ENCODE data around the gene PMEL.
A peak's percentile ranks its signal among the peaks of the same experiment; 100 is the strongest.
"Not testable (repeated sequence)": the region's sequence is repeated elsewhere in the genome, so short reads cannot be mapped to it uniquely, and the experiment has no call there.

The PMEL gene

DNA sequence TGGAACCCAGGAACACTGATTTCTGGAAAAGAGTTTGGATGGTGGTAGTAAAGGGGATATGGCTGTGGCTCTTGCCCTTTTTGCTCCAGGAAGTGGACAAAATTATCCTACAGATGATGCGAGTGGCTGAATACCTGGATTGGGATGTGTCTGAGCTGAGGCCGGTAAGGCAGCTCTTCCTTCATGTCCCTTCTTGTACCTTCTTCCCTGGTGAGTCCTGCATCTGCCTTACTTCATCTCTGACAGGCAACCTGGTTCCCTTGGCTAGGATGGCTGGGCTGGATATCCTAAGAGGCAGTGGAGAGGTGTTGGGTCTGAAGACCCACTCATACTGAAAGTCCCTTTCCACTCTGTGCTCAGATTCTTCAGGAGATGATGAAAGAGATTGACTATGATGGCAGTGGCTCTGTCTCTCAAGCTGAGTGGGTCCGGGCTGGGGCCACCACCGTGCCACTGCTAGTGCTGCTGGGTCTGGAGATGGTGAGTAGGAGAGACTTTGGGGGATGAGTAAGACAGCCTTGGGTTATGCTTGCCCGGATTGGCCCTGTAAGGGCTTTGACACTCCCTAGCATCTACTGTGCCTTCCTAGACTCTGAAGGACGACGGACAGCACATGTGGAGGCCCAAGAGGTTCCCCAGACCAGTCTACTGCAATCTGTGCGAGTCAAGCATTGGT, 26.9 kb downstream of the PMEL start:
- no peak for DNase-seq

- DNase-seq, result no peak
Measured at GRCh38 chr12:55937981-55938380, 27.9 kb downstream of the PMEL start.

DNA sequence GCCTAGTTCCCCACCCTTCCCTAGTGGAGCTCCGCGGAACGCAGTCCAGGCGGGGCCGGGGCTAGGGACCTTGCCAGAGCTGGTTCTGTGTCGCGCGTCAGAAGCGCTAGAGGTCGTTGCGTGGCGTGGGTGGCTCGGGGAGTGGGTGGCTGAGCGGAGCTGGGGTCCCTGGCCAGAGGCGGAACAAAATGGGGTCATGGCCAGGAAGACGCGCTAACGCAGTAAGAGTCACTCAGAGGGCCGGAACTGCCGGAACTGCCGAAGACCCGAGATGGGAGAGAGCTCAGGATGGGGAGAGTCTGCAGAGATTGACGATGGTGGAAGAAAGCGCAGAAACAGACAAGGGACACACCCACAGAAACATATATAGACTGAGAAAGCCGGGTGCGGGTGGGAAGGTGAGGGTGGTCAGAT, 30.1 kb downstream of the PMEL start:
- DNase-seq, result no peak

DNA sequence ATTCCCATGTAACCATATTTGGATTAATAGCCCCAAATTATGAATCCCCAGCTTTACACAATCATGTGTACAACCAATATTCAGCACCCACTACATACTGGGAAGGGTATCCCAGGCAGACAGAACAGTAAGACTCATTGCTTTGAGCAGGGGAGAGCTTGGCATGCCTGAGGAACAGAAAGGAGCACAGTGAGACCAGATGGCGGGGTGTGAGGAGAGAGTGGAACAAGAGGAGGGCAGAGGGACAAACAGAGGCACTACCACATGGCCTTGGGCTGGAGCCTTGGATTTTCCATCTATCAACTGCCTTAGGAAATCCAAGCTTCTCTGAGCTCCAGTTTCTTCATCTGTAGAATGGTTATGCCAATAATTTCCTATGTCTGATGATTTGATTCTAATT, 31.1 kb downstream of the PMEL start:
- DNase-seq, result no peak

DNA sequence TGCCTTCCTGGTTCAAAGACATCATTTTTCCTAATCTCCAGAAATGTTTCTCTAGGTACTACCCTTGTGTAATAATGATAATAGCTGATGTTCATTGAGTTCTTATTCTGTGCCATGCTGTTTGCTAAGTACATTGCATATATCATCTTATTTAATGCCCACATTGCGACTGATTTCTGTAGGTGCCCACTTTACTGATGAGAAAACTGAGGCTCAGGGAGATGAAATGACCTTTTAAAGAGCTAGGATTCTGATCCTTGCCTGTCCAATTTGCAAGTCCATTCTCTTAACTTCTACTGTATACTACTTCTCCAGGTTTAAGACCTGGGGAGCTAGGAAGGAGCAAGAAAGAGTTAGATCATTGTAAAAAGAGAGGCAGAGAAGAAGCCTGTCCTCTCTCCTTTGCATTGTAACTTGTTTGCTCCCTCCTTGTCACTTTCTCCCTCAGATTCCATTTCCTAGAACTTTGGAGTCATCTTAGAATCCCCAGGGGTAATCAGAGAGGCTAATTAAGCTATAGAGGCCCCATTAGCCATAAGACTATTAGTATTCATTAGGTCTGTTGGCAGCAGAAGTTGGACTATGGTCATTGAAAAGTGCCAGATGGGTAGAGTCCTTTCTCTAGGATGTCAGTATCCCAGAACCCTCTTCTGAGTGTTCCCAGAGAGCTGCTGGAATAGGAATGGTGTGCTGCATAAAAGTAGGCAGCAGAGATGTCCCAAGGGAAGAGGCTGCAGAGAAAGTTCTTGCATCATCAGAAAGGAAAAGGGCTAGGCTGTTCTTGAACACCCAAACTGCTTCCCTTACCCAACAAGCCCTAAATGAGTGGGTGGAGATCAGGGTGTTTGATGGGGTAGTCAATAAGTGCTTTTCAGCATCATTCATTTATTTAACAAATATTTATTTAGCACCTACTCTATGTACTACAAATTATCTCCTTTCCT, 31.8 kb downstream of the PMEL start:
- DNase-seq, result no peak

DNA sequence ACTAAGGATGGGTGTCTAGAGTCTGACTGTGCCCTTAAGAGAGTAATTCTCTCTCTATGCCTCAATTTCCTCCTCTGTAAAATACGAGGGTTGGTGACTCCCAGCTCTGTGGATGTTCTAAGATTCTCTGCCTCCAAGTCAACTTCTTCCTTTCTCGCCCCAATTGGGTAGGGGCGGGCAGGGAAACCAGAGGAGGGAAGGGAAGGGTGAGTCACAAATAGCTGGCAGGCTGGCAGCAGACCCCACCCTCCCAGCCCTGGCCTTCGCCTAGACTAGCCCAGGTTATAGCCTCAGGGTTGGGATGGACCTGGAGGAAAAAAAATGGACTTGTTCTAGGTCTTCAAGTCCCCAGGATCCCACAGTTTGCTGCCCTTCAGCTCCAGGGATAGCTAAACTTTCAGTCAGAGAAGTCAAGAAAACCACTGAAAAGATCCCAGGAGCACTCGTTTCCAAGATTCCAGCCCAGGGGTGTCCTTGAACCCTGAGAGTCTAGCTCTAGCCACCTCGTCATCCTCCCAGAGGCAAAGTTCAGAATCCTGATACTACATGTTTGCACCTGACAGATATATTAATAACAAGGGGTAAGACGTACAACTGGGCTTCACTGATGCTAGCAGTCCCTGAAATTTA, 32.6 kb downstream of the PMEL start:
- DNase-seq, result no peak

GRCh38 chr12:55932551-55932910, 33.3 kb downstream of the PMEL start:
- DNase-seq, result peak; percentile 69

- DNase-seq, result no peak
Measured at GRCh38 chr12:55931780-55932550, 33.9 kb downstream of the PMEL start.

- DNase-seq, result no peak
Measured at GRCh38 chr12:55931317-55931779, 34.5 kb downstream of the PMEL start.

DNA sequence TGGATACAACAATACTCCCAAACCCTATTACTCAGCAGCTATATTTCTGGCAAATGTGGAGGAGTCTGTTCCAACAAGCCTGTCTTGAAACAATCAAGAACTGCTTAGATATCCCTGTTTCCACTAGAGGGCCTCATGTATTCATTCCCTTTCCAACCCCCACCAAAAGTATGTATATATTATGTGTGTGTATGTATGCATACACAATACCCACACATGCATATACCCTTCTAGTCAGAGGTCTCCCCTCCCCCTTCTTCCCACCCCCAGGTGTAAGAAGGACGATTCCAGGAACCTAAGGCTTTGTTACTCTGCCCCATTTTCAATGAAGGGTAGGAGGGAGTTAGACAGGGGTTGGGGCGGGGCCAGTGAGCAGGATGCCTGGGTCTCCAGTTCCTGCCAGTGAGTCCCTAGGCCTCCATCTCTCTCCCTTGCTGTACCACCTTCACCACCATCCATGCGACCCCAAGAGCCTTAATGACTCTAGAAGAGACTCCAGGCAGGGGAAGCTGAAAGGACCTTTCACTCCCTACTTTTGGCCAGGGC, 35.0 kb downstream of the PMEL start, which contains the start of gene DGKA:
DGKA (plus strand) TSS at position 392 of the 546 bp plus-strand sequence. CDS start 5,342 bp downstream, outside the sequence.
- peak; percentile 87 for DNase-seq

GRCh38 chr12:55929306-55929791, 36.5 kb downstream of the PMEL start:
- peak; percentile 95 for DNase-seq

- peak; percentile 93 for DNase-seq
Measured at GRCh38 chr12:55927588-55928502, 38.0 kb downstream of the PMEL start, which contains the start of gene PYM1. Gene PYM1, minus strand, starts transcription at chr12:55927894. Its CDS starts 133 bp downstream, at chr12:55927761.

GRCh38 chr12:55926738-55927587, 38.9 kb downstream of the PMEL start:
- DNase-seq, result peak; percentile 96

- DNase-seq, result no peak
Measured at GRCh38 chr12:55925870-55926737, 39.7 kb downstream of the PMEL start.

DNA sequence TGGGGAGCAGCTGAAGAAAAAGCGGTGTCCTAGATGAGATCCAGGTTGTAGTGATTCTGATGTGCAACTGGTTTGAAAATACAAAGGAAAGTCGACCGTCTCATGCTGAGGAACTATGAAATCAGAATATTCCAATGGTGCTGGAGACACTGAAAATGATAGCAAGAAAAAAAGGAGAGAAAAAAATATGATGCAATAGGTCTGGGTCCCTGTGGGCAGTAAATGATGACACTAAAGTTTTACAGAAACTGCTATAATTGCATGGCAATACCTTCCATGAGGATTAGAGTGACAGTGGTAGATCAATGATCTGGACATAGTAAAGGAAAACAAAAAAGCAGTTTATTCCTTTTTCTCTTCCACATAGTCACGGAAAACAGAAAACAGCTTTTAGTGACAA, 40.5 kb downstream of the PMEL start:
- no peak for DNase-seq

- not testable (repeated sequence) for DNase-seq
Measured at GRCh38 chr12:55923648-55924047, 42.2 kb downstream of the PMEL start.

DNA sequence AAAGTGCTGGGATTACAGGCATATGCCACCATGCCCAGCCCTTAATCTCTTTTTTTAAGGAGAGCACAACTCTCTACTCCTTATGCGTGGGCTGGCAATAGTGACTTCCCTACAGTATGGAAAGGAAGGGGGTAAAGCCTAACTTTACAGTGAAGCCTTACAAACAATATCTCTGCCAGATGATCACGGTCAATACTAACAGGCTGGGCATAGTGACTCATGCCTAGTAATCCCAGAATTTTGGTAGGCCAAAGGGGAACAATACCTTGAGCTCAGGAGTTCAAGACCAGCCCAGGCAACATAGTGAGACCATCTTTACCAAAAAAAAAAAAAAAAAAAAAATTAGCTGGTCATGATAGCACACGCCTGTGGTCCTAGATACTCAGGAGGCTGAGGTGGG, 43.7 kb downstream of the PMEL start:
- no peak for DNase-seq

GRCh38 chr12:55919032-55919431, 46.8 kb downstream of the PMEL start:
- DNase-seq, result not testable (repeated sequence)

DNA sequence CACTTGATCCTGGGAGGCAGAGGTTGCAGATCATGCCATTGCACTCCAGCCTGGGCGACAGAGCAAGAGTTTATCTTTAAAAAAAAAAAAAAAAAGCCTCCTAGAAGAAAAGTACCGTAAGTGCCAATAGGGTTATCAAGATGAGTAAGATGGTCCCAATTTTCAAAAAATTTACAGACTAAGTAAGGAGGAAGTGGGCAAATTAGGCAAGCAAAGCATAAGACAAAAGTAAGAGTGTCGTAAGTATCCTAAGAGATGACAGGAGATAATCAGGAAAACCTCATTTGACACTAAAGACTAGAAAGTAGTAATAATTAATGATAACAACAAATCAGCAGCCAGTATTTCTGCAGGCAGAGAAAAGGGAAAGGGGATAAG, 50.4 kb downstream of the PMEL start:
- DNase-seq, result no peak
